ENCODE data around the gene CHM.

CHM gene

GRCh38 chrX:85907316-85907715, 140.0 kb downstream of the CHM start:
- H3K9me3 ChIP-seq: no peaks in the 10 kb centered on the region
- no peak overlapping the region for H3K27ac ChIP-seq
- H3K4me1 ChIP-seq: no peaks in the 10 kb centered on the region
- TF ChIP-seq CTCF (IDR thresholded peaks at IDR 0.05): no peak
- no peaks in the 10 kb centered on the region for H3K27me3 ChIP-seq
- no peak for DNase-seq
- H3K36me3 ChIP-seq: peaks cover 0 to 3% (median 0%) of the 10 kb centered on the region in 3 donors
- no peak overlapping the region for H3K4me3 ChIP-seq
- intact Hi-C loops (cut with DNase I; ENCODE audit: low total_unique reads): no loop called here

DNA sequence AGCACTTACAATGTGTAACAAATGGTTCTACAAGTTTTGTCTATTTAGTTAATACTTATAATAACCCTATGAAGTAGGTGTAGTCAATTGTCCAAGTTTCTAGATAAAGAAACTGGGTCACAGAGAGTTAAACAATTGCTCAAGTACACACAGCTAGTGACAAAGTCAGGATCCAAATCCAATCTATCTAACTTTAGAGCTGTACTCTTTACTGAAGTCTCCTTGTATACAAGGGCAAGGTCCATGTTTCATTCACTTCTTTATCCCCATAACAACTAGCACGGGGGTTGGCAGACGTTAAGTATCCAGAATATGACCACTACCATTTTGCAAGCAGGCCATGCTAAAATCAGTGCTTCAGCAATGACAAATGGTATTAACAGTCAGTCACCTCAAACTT, 141.0 kb downstream of the CHM start:
- Histone ChIP-seq H3K36me3 (peaks cover 0 to 3% (median 0%) of the 10 kb centered on the region in 3 donors), H3K9me3 (no peaks in the 10 kb centered on the region), H3K27me3 (no peaks in the 10 kb centered on the region), H3K4me1 (no peaks in the 10 kb centered on the region), H3K27ac (no peak overlapping the region), H3K4me3 (no peak overlapping the region)
- DNase-seq: no peak
- intact Hi-C loops (cut with DNase I; ENCODE audit: low total_unique reads): no loop called here
- TF ChIP-seq CTCF (IDR thresholded peaks at IDR 0.05): no peak

DNA sequence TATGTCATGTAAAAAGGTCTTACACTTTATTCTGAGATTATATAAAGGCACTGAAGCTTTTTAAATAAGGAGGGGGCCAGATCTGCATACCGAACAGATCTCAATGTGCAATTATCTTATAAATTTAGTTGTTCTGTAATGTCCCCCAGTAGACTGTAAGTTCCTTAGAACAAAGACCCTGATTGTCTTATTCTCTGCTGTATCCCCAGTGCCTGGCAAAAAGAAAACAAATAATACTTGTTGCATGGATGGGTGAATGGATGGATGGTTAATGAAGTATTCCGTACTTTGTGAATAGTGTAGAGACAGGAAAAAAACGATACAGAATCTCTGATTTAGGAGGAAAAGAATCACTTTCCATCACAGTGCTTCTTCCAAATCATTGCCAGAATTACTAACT, 141.5 kb downstream of the CHM start:
- DNase-seq: no peak
- H3K4me1 ChIP-seq: no peaks in the 10 kb centered on the region
- no peak overlapping the region for H3K27ac ChIP-seq
- intact Hi-C loops (cut with DNase I; ENCODE audit: low total_unique reads): no loop called here
- H3K36me3 ChIP-seq: peaks cover 0 to 3% (median 0%) of the 10 kb centered on the region in 3 donors
- no peak for TF ChIP-seq CTCF (IDR thresholded peaks at IDR 0.05)
- H3K27me3 ChIP-seq: no peaks in the 10 kb centered on the region
- no peak overlapping the region for H3K4me3 ChIP-seq
- no peaks in the 10 kb centered on the region for H3K9me3 ChIP-seq

DNA sequence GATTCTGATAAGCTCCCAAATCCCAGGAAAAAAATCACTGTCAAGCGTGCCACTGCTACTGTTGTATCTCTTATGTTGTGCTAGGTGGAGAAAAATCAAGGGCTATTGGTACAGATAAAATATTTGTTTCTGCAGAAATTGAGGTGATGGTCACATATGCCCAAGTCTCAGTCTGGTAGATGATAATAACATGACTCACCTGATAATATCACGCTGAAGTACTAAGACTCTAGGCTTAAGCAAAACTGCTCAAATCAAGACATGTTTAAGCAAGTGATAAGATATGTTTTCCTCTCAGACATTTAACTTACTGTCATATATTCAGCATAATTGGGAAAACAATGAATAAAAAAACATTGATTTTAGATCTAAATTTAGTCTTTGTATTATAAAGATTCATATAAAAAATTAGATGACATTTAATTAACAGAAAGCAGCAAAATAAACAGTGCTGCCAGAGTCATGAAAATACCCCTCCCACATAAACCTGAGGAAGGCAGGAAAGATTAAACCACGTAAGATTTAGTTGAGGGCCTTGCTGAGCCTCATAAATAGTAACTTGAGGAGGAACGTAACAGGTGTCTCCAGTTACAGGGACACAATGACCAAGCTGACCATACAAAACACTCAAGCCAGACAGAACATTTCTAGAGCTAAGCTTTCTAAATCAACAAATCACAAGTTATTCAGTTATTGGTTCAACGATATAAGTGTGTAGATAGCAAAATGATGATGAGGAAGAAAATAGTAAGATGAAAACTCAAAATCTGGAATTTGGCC, 143.5 kb downstream of the CHM start:
- no peaks in the 10 kb centered on the region for H3K36me3 ChIP-seq
- H3K9me3 ChIP-seq: no peaks in the 10 kb centered on the region
- no peak for DNase-seq
- H3K4me1 ChIP-seq: no peaks in the 10 kb centered on the region
- H3K27me3 ChIP-seq: no peaks in the 10 kb centered on the region
- no peak overlapping the region for H3K4me3 ChIP-seq
- intact Hi-C loops (cut with DNase I; ENCODE audit: low total_unique reads): no loop called here
- H3K27ac ChIP-seq: no peak overlapping the region
- TF ChIP-seq CTCF (IDR thresholded peaks at IDR 0.05): no peak

GRCh38 chrX:85897362-85898126, 149.8 kb downstream of the CHM start:
- Histone ChIP-seq H3K4me1 (no peaks in the 10 kb centered on the region), H3K4me3 (no peak overlapping the region), H3K36me3 (no peaks in the 10 kb centered on the region), H3K27me3 (no peaks in the 10 kb centered on the region), H3K9me3 (no peaks in the 10 kb centered on the region), H3K27ac (no peak overlapping the region)
- no peak for TF ChIP-seq CTCF (IDR thresholded peaks at IDR 0.05)
- intact Hi-C loops (cut with DNase I; ENCODE audit: low total_unique reads): no loop called here
- DNase-seq: no peak
